ENCODE data around the gene TMEM259. TPM values are rescaled to one million over a fixed set of nuclear protein-coding genes. Genes with fewer than 3 reads are reported as not detected.
A peak's percentile ranks its signal among the peaks of the same experiment; 100 is the strongest.

The TMEM259 gene
- total and polyA plus RNA-seq, 9 of the 15 experiments (the other 6 are each of a cell fraction or from before 2014, with no cell fraction given): 0.52 to 231 (median 63.6) TPM

- peak; percentile 78 for TF ChIP-seq JUND (IDR thresholded peaks at IDR 0.05; ENCODE audit: borderline replicate concordance, low read depth, low read length)
- peak; percentile 63; the same call in 1 of the 3 replicates for TF ChIP-seq JUND (tag; IDR thresholded peaks at IDR 0.05; ENCODE audit: borderline replicate concordance, low read depth, low read length)
- TF ChIP-seq MCM2 (IDR thresholded peaks at IDR 0.05; ENCODE audit: low read depth): no peak
- TF ChIP-seq PCBP1 (IDR thresholded peaks at IDR 0.05; ENCODE audit: low read depth, low read length, poor library complexity, severe bottlenecking): no peak
- no peak for TF ChIP-seq ZNF175 (CRISPR knock-in tag; IDR thresholded peaks at IDR 0.05; ENCODE audit: low read depth)
- no peak for TF ChIP-seq TOE1 (IDR thresholded peaks at IDR 0.05; ENCODE audit: borderline replicate concordance)
- TF ChIP-seq TOE1 (CRISPR knock-in tag; IDR thresholded peaks at IDR 0.05; ENCODE audit: borderline replicate concordance, low read depth): no peak
- TF ChIP-seq NUFIP1 (IDR thresholded peaks at IDR 0.05; ENCODE audit: partially characterized antibody): no peak
- TF ChIP-seq DLX4 (CRISPR knock-in tag; IDR thresholded peaks at IDR 0.05): no peak
- TF ChIP-seq, protein P1, sequence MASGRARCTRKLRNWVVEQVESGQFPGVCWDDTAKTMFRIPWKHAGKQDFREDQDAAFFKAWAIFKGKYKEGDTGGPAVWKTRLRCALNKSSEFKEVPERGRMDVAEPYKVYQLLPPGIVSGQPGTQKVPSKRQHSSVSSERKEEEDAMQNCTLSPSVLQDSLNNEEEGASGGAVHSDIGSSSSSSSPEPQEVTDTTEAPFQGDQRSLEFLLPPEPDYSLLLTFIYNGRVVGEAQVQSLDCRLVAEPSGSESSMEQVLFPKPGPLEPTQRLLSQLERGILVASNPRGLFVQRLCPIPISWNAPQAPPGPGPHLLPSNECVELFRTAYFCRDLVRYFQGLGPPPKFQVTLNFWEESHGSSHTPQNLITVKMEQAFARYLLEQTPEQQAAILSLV (tag; IDR thresholded peaks at IDR 0.05): no peak
- TF ChIP-seq ZC3H8 (IDR thresholded peaks at IDR 0.05): no peak
- no peak for TF ChIP-seq ETV5 (CRISPR knock-in tag; IDR thresholded peaks at IDR 0.05; ENCODE audit: low read depth)
- TF ChIP-seq BRF1 (IDR thresholded peaks at IDR 0.05; ENCODE audit: borderline replicate concordance, extremely low read depth, insufficient read length): no peak
- TF ChIP-seq, protein P2, sequence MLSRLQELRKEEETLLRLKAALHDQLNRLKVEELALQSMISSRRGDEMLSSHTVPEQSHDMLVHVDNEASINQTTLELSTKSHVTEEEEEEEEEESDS (CRISPR knock-in tag; IDR thresholded peaks at IDR 0.05): no peak
- no peak for TF ChIP-seq PTBP1 (IDR thresholded peaks at IDR 0.05; ENCODE audit: low read depth, low read length)
- TF ChIP-seq C11orf30 (IDR thresholded peaks at IDR 0.05; ENCODE audit: low read depth): no peak
- no peak for TF ChIP-seq SIN3B (IDR thresholded peaks at IDR 0.05; ENCODE audit: low read depth)
- TF ChIP-seq ZNF282 (CRISPR knock-in tag; IDR thresholded peaks at IDR 0.05): no peak
- TF ChIP-seq ZNF699 (CRISPR knock-in tag; IDR thresholded peaks at IDR 0.05; ENCODE audit: insufficient replicate concordance): no peak
- TF ChIP-seq U2AF2 (optimal IDR thresholded peaks at IDR 0.05; ENCODE audit: low read depth, low read length): no peak
- TF ChIP-seq, protein P3, sequence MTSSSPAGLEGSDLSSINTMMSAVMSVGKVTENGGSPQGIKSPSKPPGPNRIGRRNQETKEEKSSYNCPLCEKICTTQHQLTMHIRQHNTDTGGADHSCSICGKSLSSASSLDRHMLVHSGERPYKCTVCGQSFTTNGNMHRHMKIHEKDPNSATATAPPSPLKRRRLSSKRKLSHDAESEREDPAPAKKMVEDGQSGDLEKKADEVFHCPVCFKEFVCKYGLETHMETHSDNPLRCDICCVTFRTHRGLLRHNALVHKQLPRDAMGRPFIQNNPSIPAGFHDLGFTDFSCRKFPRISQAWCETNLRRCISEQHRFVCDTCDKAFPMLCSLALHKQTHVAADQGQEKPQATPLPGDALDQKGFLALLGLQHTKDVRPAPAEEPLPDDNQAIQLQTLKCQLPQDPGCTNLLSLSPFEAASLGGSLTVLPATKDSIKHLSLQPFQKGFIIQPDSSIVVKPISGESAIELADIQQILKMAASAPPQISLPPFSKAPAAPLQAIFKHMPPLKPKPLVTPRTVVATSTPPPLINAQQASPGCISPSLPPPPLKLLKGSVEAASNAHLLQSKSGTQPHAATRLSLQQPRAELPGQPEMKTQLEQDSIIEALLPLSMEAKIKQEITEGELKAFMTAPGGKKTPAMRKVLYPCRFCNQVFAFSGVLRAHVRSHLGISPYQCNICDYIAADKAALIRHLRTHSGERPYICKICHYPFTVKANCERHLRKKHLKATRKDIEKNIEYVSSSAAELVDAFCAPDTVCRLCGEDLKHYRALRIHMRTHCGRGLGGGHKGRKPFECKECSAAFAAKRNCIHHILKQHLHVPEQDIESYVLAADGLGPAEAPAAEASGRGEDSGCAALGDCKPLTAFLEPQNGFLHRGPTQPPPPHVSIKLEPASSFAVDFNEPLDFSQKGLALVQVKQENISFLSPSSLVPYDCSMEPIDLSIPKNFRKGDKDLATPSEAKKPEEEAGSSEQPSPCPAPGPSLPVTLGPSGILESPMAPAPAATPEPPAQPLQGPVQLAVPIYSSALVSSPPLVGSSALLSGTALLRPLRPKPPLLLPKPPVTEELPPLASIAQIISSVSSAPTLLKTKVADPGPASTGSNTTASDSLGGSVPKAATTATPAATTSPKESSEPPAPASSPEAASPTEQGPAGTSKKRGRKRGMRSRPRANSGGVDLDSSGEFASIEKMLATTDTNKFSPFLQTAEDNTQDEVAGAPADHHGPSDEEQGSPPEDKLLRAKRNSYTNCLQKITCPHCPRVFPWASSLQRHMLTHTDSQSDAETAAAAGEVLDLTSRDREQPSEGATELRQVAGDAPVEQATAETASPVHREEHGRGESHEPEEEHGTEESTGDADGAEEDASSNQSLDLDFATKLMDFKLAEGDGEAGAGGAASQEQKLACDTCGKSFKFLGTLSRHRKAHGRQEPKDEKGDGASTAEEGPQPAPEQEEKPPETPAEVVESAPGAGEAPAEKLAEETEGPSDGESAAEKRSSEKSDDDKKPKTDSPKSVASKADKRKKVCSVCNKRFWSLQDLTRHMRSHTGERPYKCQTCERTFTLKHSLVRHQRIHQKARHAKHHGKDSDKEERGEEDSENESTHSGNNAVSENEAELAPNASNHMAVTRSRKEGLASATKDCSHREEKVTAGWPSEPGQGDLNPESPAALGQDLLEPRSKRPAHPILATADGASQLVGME (CRISPR knock-in tag; IDR thresholded peaks at IDR 0.05): no peak
- no peak for TF ChIP-seq ZNF561 (CRISPR knock-in tag; conservative IDR thresholded peaks at IDR 0.05)
These were observed 58.9 kb downstream of the TMEM259 start (continued) for GRCh38 chr19:961866-962620.
